IMR-90 (cell line): ENCODE data around the gene PEX5L. TPM values are rescaled to one million over a fixed set of nuclear protein-coding genes. Genes with fewer than 3 reads are reported as not detected.

ENCODE experiments used
- ATAC-seq: fragments of 200-7000 bp; cut with Tn5 transposase; 2 replicates; pipeline ENCODE4 v1.9.1; 2020; ENCODE audit warnings: low read depth, mild to moderate bottlenecking, moderate library complexity
- BruUV-seq: library from RNA; stranded (reverse); fragments of 400-500 nt; replicated peaks from 2 replicates; lab custom pipeline; 2021; lab: Mats Ljungman, UMichigan
- CTCF ChIA-PET: fragments of 300-600 bp; formaldehyde crosslinking; extraction: SDS; loops from one replicate; lab custom pipeline; 2021; ENCODE audit warnings: antibody characterized with exemption; lab: Yijun Ruan, JAX
- POLR2A ChIA-PET: fragments of 300-600 bp; sonication (Branson Sonifier 250); formaldehyde crosslinking; loops from one replicate; lab custom pipeline; 2022; ENCODE audit warnings: antibody characterized with exemption; ENCODE audit not compliant: unreplicated experiment; lab: Charles Lee
- DNase-seq: peaks from one replicate; pipeline ENCODE4 v3.0.0; 2013
- H2AFZ ChIP-seq: replicated peaks from 2 replicates; pipeline ENCODE3; 2013; ENCODE audit warnings: low read length, mild to moderate bottlenecking; ENCODE audit not compliant: poor library complexity
- H2AK5ac ChIP-seq: 2 replicates; pipeline ENCODE4 v1.6.1; 2013; ENCODE audit warnings: low read depth, low read length, inconsistent platforms
- H2AK9ac ChIP-seq: replicated peaks from 2 replicates; pipeline ENCODE3; 2013; ENCODE audit warnings: mild to moderate bottlenecking, low read depth, low read length, moderate library complexity; ENCODE audit not compliant: poor library complexity
- H2BK120ac ChIP-seq: 2 replicates; pipeline ENCODE4 v1.6.1; 2013; ENCODE audit warnings: low read depth, low read length, inconsistent platforms
- H2BK15ac ChIP-seq: 3 replicates; pipeline ENCODE4 v1.6.1; 2013; ENCODE audit warnings: low read depth, low read length, inconsistent platforms
- H2BK20ac ChIP-seq: 2 replicates; pipeline ENCODE4 v1.6.1; 2013; ENCODE audit warnings: low read depth, mild to moderate bottlenecking, inconsistent platforms, low read length, moderate library complexity
- H2BK5ac ChIP-seq: 2 replicates; pipeline ENCODE4 v1.6.1; 2013; ENCODE audit warnings: mild to moderate bottlenecking, low read depth, low read length, inconsistent platforms; ENCODE audit not compliant: poor library complexity, severe bottlenecking
- H3K14ac ChIP-seq: replicated peaks from 2 replicates; pipeline ENCODE4 v1.6.1; 2013; ENCODE audit warnings: low read depth, low read length, inconsistent platforms
- H3K18ac ChIP-seq: 2 replicates; pipeline ENCODE4 v1.6.1; 2013; ENCODE audit warnings: low read depth, low read length, control low read depth
- H3K23ac ChIP-seq: 2 replicates; pipeline ENCODE4 v1.6.1; 2013; ENCODE audit warnings: low read depth, low read length, inconsistent platforms
- H3K27ac ChIP-seq: 2 replicates; pipeline ENCODE4 v1.5.1; 2013; ENCODE audit warnings: mild to moderate bottlenecking, control low read depth, low read length; ENCODE audit not compliant: insufficient read depth
- H3K27me3 ChIP-seq: 2 replicates; pipeline ENCODE4 v1.6.1; 2013; ENCODE audit warnings: low read length; ENCODE audit not compliant: control insufficient read depth, insufficient read depth
- H3K36me3 ChIP-seq: 2 replicates; pipeline ENCODE4 v1.6.1; 2013; ENCODE audit warnings: low read length, mixed read lengths; ENCODE audit not compliant: control insufficient read depth, insufficient read depth
- H3K4ac ChIP-seq: 2 replicates; pipeline ENCODE4 v1.6.1; 2013; ENCODE audit warnings: low read depth, low read length, inconsistent platforms
- H3K4me1 ChIP-seq: 2 replicates; pipeline ENCODE4 v1.6.1; 2013; ENCODE audit warnings: low read length, mixed read lengths; ENCODE audit not compliant: control insufficient read depth, insufficient read depth
- H3K4me2 ChIP-seq: 2 replicates; pipeline ENCODE4 v1.6.1; 2013; ENCODE audit warnings: low read depth, mild to moderate bottlenecking, control low read depth, low read length, moderate library complexity
- H3K4me3 ChIP-seq: 2 replicates; pipeline ENCODE4 v1.5.1; 2013; ENCODE audit warnings: low read depth, mild to moderate bottlenecking, control low read depth, low read length, moderate library complexity; ENCODE audit not compliant: insufficient read depth
- H3K56ac ChIP-seq: 2 replicates; pipeline ENCODE4 v1.6.1; 2013; ENCODE audit warnings: low read length, inconsistent platforms; ENCODE audit not compliant: insufficient read depth; ENCODE audit errors: extremely low read depth
- H3K79me1 ChIP-seq, 2 experiments: 2 replicates each; pipeline ENCODE4 v1.6.1; 2013; ENCODE audit warnings: low read length in 2 of 2, inconsistent platforms in 1 of 2, low read depth in 1 of 2
- H3K9ac ChIP-seq: 2 replicates; pipeline ENCODE4 v1.6.1; 2013; ENCODE audit warnings: low read depth, low read length, control low read depth
- H3K9me1 ChIP-seq: 2 replicates; pipeline ENCODE4 v1.6.1; 2013; ENCODE audit warnings: low read length, inconsistent platforms; ENCODE audit not compliant: insufficient read depth
- H3K9me3 ChIP-seq: 2 replicates; pipeline ENCODE4 v1.6.1; 2013; ENCODE audit warnings: low read length; ENCODE audit not compliant: control insufficient read depth, insufficient read depth
- H4K20me1 ChIP-seq: 2 replicates; pipeline ENCODE4 v1.6.1; 2013; ENCODE audit warnings: low read length, inconsistent platforms; ENCODE audit not compliant: insufficient read depth
- H4K5ac ChIP-seq: 2 replicates; pipeline ENCODE4 v1.6.1; 2013; ENCODE audit warnings: mild to moderate bottlenecking, low read depth, low read length, control low read depth
- H4K8ac ChIP-seq, 2 experiments: 2 replicates each; pipeline ENCODE4 v1.6.1; 2013; ENCODE audit warnings: low read depth in 2 of 2, low read length in 2 of 2, control low read depth in 1 of 2, inconsistent platforms in 1 of 2
- H4K91ac ChIP-seq: 2 replicates; pipeline ENCODE4 v1.6.1; 2013; ENCODE audit warnings: low read depth, low read length, inconsistent platforms; ENCODE audit not compliant: insufficient read depth
- CHD1 ChIP-seq: IDR thresholded peaks from 2 replicates; pipeline ENCODE4 v1.6.1; 2012; ENCODE audit warnings: low read depth, low read length, improper control_type of control experiment
- FOS ChIP-seq: fragments of 150-350 bp; IDR thresholded peaks from 2 replicates; pipeline ENCODE4 v1.6.1; 2016; ENCODE audit warnings: low read depth, low read length
- MAZ ChIP-seq: IDR thresholded peaks from 2 replicates; pipeline ENCODE4 v1.6.1; 2012; ENCODE audit warnings: low read depth, mild to moderate bottlenecking, low read length, improper control_type of control experiment, moderate library complexity, borderline replicate concordance
- NFE2L2 ChIP-seq: fragments of 150-350 bp; IDR thresholded peaks from 2 replicates; pipeline ENCODE4 v1.6.1; 2016; ENCODE audit warnings: low read depth, mild to moderate bottlenecking, low read length
- POLR2A ChIP-seq: IDR thresholded peaks from 2 replicates; pipeline ENCODE4 v1.6.1; 2012; ENCODE audit warnings: mild to moderate bottlenecking, low read depth, low read length
- RAD21 ChIP-seq: IDR thresholded peaks from 2 replicates; pipeline ENCODE4 v1.6.1; 2012; ENCODE audit warnings: low read length, improper control_type of control experiment
- RCOR1 ChIP-seq: IDR thresholded peaks from 2 replicates; pipeline ENCODE4 v1.6.1; 2012; ENCODE audit warnings: mild to moderate bottlenecking, low read length, improper control_type of control experiment; ENCODE audit not compliant: insufficient replicate concordance
- RFX5 ChIP-seq: IDR thresholded peaks from 2 replicates; pipeline ENCODE4 v1.8.0; 2012; ENCODE audit warnings: low read depth, mild to moderate bottlenecking, low read length, moderate library complexity
- WGBS, 2 experiments: methylation state at CpG; one replicate each; pipeline versions ENCODE4 v1.1.5 to v1.1.7; 2013; ENCODE audit warnings: missing lambda C conversion rate in 2 of 2; ENCODE audit not compliant: insufficient read length in 1 of 2; ENCODE audit errors: extremely low coverage in 2 of 2; 5-methylcytosine and 5-hydroxymethylcytosine counted together
- dilution Hi-C: fragments of 300-500 bp; cut with HindIII; formaldehyde crosslinking; loops from one replicate; pipeline ENCODE4 v1.14.3; 2018; ENCODE audit warnings: low sequenced_read_pairs; ENCODE audit not compliant: unreplicated experiment
- in situ Hi-C: fragments of 300-500 bp; cut with MboI; formaldehyde crosslinking; loops from 3 replicates; pipeline ENCODE4 v1.14.3; 2019; ENCODE audit warnings: low sequenced_read_pairs, inconsistent platforms, mixed read lengths
- intact Hi-C: fragments of 100-400 bp; cut with micrococcal nuclease; formaldehyde crosslinking; loops from 2 replicates; pipeline ENCODE4 v1.10.0; 2022
- polyA plus RNA-seq, 3 experiments: library from polyadenylated mRNA; depleted of rRNA; stranded (reverse); fragments of >200 nt; gene quantifications; 2 replicates each; pipeline ENCODE4 v1.2.3, GENCODE V29; 2012; ENCODE audit warnings: low replicate concordance in 1 of 3
- total RNA-seq: library from RNA; depleted of rRNA; stranded (reverse); fragments of >200 nt; gene quantifications from 2 replicates; pipeline ENCODE4 v1.2.3, GENCODE V29; 2012
- TF ChIP-seq, protein P1 (sequence below): fragments of 150-350 bp; IDR thresholded peaks from 2 replicates; pipeline ENCODE4 v1.6.1; 2017; ENCODE audit warnings: mild to moderate bottlenecking, antibody characterized with exemption, low read length, low read depth

The PEX5L gene
- total and polyA plus RNA-seq, 2 of the 4 experiments (the other 2 are of a cell fraction): not detected

GRCh38 chr3:179991883-179992282, 44.9 kb downstream of the PEX5L start:
- H3K4me2 ChIP-seq: no peak overlapping the region
- dilution Hi-C loops (no loop called here), in situ Hi-C loops (no loop called here), intact Hi-C loops (no loop called here)
- H2BK20ac ChIP-seq: no peak overlapping the region
- no peak for DNase-seq
- H2BK120ac ChIP-seq: no peak overlapping the region
- H3K9me3 ChIP-seq: no peaks in the 10 kb centered on the region
- H2AFZ ChIP-seq: no peak overlapping the region
- H3K4ac ChIP-seq: no peak overlapping the region
- H2AK5ac ChIP-seq: no peak overlapping the region
- no peaks in the 10 kb centered on the region for H3K27me3 ChIP-seq
- no peaks in the 10 kb centered on the region for H3K4me1 ChIP-seq
- no peak overlapping the region for H3K9ac ChIP-seq
- POLR2A ChIA-PET: no interaction called here
- no peak for TF ChIP-seq MAZ
- TF ChIP-seq RFX5: no peak
- TF ChIP-seq POLR2A: no peak
- no peak for TF ChIP-seq RCOR1
- TF ChIP-seq NFE2L2: no peak
- TF ChIP-seq FOS: no peak
- TF ChIP-seq, protein P1, sequence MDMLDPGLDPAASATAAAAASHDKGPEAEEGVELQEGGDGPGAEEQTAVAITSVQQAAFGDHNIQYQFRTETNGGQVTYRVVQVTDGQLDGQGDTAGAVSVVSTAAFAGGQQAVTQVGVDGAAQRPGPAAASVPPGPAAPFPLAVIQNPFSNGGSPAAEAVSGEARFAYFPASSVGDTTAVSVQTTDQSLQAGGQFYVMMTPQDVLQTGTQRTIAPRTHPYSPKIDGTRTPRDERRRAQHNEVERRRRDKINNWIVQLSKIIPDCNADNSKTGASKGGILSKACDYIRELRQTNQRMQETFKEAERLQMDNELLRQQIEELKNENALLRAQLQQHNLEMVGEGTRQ: no peak
- no peak for TF ChIP-seq CHD1
- no peak for TF ChIP-seq RAD21
- H3K36me3 ChIP-seq: no peaks in the 10 kb centered on the region
- H2AK9ac ChIP-seq: no peak overlapping the region
- H4K20me1 ChIP-seq: no peaks in the 10 kb centered on the region
- CTCF ChIA-PET: no interaction called here
- no peak overlapping the region for H2BK15ac ChIP-seq
- no peak overlapping the region for H4K8ac ChIP-seq
- H3K27ac ChIP-seq: no peak overlapping the region
- H3K79me1 ChIP-seq: no peaks in the 10 kb centered on the region
- H3K9me1 ChIP-seq: no peaks in the 10 kb centered on the region
- no peak overlapping the region for H4K5ac ChIP-seq
- no peak for ATAC-seq
- H3K4me3 ChIP-seq: no peak overlapping the region
- no peak overlapping the region for H2BK5ac ChIP-seq
- H3K18ac ChIP-seq: no peak overlapping the region
- no peak overlapping the region for H3K23ac ChIP-seq
- no CpG with 5 or more reads among the region's 1 CpG for WGBS, 2 experiments
- H3K14ac ChIP-seq: no peak overlapping the region
- BruUV-seq: no TSS peak
- H3K56ac ChIP-seq: no peak overlapping the region
- H4K91ac ChIP-seq: no peak overlapping the region
